ENCODE measurements around the gene SCIN. TPM values are rescaled to one million over a fixed set of nuclear protein-coding genes. Genes with fewer than 3 reads are reported as not detected.
"Not testable (repeated sequence)": the region's sequence is repeated elsewhere in the genome, so short reads cannot be mapped to it uniquely, and the experiment has no call there.

The SCIN gene
- total RNA-seq, 3 donors from 2014 or later: 0.96 to 4.7 (median 1.3) TPM

- Histone ChIP-seq H3K9me3 (no peaks in the 10 kb centered on the region), H3K4me1 (peaks cover 0 to 3% of the 10 kb centered on the region in 2 donors), H3K4me3 (no peak overlapping the region), H3K27me3 (no peaks in the 10 kb centered on the region), H3K36me3 (no peaks in the 10 kb centered on the region), H3K27ac (no peak overlapping the region)
- TF ChIP-seq POLR2AphosphoS5 (IDR thresholded peaks at IDR 0.05) (no peak), POLR2A (IDR thresholded peaks at IDR 0.05) (no peak)
- TF ChIP-seq, protein P1, sequence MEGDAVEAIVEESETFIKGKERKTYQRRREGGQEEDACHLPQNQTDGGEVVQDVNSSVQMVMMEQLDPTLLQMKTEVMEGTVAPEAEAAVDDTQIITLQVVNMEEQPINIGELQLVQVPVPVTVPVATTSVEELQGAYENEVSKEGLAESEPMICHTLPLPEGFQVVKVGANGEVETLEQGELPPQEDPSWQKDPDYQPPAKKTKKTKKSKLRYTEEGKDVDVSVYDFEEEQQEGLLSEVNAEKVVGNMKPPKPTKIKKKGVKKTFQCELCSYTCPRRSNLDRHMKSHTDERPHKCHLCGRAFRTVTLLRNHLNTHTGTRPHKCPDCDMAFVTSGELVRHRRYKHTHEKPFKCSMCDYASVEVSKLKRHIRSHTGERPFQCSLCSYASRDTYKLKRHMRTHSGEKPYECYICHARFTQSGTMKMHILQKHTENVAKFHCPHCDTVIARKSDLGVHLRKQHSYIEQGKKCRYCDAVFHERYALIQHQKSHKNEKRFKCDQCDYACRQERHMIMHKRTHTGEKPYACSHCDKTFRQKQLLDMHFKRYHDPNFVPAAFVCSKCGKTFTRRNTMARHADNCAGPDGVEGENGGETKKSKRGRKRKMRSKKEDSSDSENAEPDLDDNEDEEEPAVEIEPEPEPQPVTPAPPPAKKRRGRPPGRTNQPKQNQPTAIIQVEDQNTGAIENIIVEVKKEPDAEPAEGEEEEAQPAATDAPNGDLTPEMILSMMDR (IDR thresholded peaks at IDR 0.05): no peak
- no peak for DNase-seq (ENCODE audit: low spot score in 2 of 2)
- intact Hi-C loops (cut with DNase I; ENCODE audit: low total_unique reads): no loop called here
These were observed 70.0 kb downstream of the SCIN start for GRCh38 chr7:12640299-12641096.

DNA sequence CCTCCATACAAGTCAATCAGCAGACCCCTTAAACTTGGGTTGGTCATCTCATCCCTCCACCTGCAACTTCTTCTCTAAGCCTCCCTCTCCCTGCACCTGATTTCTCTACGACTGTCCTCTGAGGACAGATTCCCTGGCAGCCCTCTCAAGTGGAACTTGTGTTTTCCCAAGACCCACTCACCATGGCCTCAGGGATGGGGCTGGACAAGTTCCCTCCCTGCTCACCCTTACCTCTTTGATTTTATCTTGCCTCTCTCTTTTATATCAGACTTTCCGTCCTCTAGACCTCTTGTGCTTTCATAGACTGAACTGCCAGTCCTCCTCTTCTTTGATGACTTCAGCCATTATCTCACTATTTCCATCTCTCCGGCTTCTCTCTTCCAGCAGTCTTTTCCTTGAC is 70.7 kb downstream of the SCIN start:
- no peak overlapping the region for H3K4me3 ChIP-seq
- no peaks in the 10 kb centered on the region for H3K27me3 ChIP-seq
- H3K4me1 ChIP-seq: peaks cover 0 to 3% of the 10 kb centered on the region in 2 donors
- TF ChIP-seq POLR2A (IDR thresholded peaks at IDR 0.05): no peak
- no peak for TF ChIP-seq POLR2AphosphoS5 (IDR thresholded peaks at IDR 0.05)
- TF ChIP-seq, protein P1 (IDR thresholded peaks at IDR 0.05): no peak
- intact Hi-C loops (cut with DNase I; ENCODE audit: low total_unique reads): no loop called here
- H3K36me3 ChIP-seq: no peaks in the 10 kb centered on the region
- no peak overlapping the region for H3K27ac ChIP-seq
- H3K9me3 ChIP-seq: no peaks in the 10 kb centered on the region
- no peak for DNase-seq (ENCODE audit: low spot score in 2 of 2)

DNA sequence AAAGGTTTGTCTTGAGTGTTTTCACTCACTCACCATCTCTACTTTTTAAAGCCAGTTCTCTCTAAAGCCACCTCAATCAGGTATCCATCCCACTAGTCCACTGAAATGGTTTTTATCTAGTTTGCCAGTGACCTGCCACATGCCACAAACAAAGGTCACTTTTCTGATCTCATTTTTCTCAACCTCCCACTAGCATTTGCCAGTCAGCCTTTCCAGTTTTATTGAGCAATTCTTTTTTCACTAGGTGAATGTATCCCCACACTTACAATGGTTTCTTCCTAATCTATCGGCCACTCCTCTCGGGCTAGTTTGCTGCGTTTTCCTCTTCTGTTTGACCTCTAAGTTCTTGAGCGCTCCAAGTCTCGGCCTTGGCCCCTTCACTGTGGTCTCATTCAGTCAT is 72.0 kb downstream of the SCIN start:
- no peak overlapping the region for H3K27ac ChIP-seq
- H3K4me3 ChIP-seq: no peak overlapping the region
- H3K4me1 ChIP-seq: peaks cover 0 to 3% of the 10 kb centered on the region in 2 donors
- DNase-seq (ENCODE audit: low spot score in 2 of 2): no peak
- H3K27me3 ChIP-seq: no peaks in the 10 kb centered on the region
- intact Hi-C loops (cut with DNase I; ENCODE audit: low total_unique reads): no loop called here
- H3K9me3 ChIP-seq: no peaks in the 10 kb centered on the region
- TF ChIP-seq, protein P1 (IDR thresholded peaks at IDR 0.05): no peak
- no peak for TF ChIP-seq POLR2AphosphoS5 (IDR thresholded peaks at IDR 0.05)
- no peak for TF ChIP-seq POLR2A (IDR thresholded peaks at IDR 0.05)
- H3K36me3 ChIP-seq: no peaks in the 10 kb centered on the region

DNA sequence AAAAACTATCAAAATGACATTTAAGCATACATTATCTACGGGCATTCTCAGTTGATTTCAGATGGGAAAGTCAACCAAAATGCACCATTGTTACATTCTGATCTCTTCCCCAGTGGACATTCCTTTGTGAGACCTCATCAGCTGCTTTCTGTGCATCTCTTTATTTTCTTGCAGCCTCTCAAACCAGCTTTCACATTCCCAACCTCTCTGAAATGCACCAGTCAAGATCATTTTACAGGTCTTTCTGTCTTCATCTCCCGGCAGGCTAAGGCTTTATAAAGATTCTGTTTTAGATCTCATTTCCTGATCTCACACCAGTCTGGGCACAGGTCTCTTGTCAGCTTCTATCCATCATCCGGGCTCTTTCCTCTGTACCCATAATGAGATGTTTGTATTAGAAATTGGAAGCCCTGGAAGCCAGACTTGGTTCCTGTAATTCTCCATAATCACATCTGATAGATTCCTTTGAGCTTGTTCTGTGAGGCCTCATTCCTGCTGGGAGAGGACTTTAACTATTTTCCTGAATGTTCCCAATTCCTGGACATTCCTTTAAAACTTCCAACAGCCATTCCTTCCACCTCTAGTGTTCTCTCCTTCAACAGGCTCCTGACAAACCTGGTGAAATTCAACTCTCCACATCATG is 72.6 kb downstream of the SCIN start:
- TF ChIP-seq POLR2AphosphoS5 (IDR thresholded peaks at IDR 0.05) (no peak), POLR2A (IDR thresholded peaks at IDR 0.05) (no peak)
- TF ChIP-seq, protein P1 (IDR thresholded peaks at IDR 0.05): no peak
- intact Hi-C loops (cut with DNase I; ENCODE audit: low total_unique reads): no loop called here
- H3K9me3 ChIP-seq: no peaks in the 10 kb centered on the region

DNA sequence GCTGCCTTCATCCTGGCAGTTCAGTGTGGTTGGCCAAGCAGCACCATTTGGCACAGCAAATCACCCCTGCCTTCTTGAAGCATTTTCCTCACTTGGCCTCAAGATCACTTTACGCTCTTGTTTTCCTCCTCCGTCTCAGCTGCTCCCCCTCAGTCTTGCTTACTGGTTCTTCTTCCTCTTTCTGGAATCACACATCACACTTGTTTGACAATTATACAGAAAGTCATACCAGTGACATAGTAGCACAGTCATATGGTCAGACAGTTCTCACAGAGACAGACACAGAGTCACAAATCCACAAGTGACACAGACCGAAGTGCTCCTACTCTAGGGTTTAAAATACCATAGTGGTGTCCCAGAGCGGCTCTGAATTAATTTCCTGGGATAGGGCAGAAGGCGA is 73.1 kb downstream of the SCIN start:
- TF ChIP-seq, protein P1 (IDR thresholded peaks at IDR 0.05): no peak
- TF ChIP-seq POLR2AphosphoS5 (IDR thresholded peaks at IDR 0.05): no peak
- TF ChIP-seq POLR2A (IDR thresholded peaks at IDR 0.05): no peak
- no peaks in the 10 kb centered on the region for H3K4me1 ChIP-seq
- no peak overlapping the region for H3K4me3 ChIP-seq
- H3K9me3 ChIP-seq: no peaks in the 10 kb centered on the region
- no peaks in the 10 kb centered on the region for H3K27me3 ChIP-seq
- intact Hi-C loops (cut with DNase I; ENCODE audit: low total_unique reads): no loop called here
- no peaks in the 10 kb centered on the region for H3K36me3 ChIP-seq
- DNase-seq (ENCODE audit: low spot score in 2 of 2): no peak
- H3K27ac ChIP-seq: no peak overlapping the region

More for the DNA sequence above, 72.6 kb downstream of the SCIN start:
- H3K27ac ChIP-seq: no peak overlapping the region
- H3K36me3 ChIP-seq: no peaks in the 10 kb centered on the region
- peaks cover 0 to 3% of the 10 kb centered on the region in 2 donors for H3K4me1 ChIP-seq
- DNase-seq (ENCODE audit: low spot score in 2 of 2): no peak
- H3K27me3 ChIP-seq: no peaks in the 10 kb centered on the region
- H3K4me3 ChIP-seq: no peak overlapping the region

DNA sequence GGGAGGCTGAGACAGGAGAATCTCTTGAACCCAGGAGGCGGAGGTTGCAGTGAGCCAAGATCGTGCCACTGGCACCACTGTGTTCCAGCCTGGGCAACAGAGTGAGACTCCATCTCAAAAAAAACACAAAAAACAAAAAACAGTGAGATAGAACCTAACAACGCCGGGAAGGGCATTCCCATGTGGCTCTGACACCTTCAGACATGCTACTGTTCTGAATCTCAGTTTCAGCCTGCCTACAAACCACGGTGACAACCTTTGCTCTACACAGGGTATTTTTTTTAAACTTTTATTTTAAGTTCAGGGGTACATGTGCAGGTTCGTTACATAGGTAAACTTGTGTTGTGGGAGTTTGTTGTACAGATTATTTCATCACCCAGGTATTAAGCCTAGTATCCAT is 74.7 kb downstream of the SCIN start:
- H3K36me3 ChIP-seq; intact Hi-C loops (cut with DNase I; ENCODE audit: low total_unique reads); DNase-seq (ENCODE audit: low spot score in 2 of 2); H3K4me3 ChIP-seq; H3K27ac ChIP-seq; H3K9me3 ChIP-seq; H3K4me1 ChIP-seq; H3K27me3 ChIP-seq: not testable (repeated sequence)
